Right ventricle myocardium inferior (tissue), 1 donor: ENCODE data around the gene KRTAP19-6. TPM values are rescaled to one million over a fixed set of nuclear protein-coding genes. Genes with fewer than 3 reads are reported as not detected.

Experiments
- total RNA-seq: library from RNA; stranded (reverse); fragmentation: NEBNext Ultra II Directional; extraction: Animal tissue kit (Norgen Biotek cat#: 25700); gene quantifications from one replicate; pipeline ENCODE4 v1.2.1, GENCODE V29; 2021
- donor health status: DM: no; HTN: yes; CAD: no; lungs with severe emphysema.

The KRTAP19-6 gene
- total RNA-seq, 1 donor from 2014 or later = not detected

Other genes starting within 250 kb of the KRTAP19-6 start
- not detected for gene KRTAP26-1, start 221.5 kb downstream of the KRTAP19-6 start, total RNA-seq
- not detected for gene KRTAP27-1, start 204.2 kb downstream of the KRTAP19-6 start, total RNA-seq
- gene KRTAP23-1, start 193.3 kb downstream of the KRTAP19-6 start, total RNA-seq = not detected
- gene KRTAP13-2, start 169.6 kb downstream of the KRTAP19-6 start, total RNA-seq = not detected
- not detected for gene KRTAP13-1, start 145.8 kb downstream of the KRTAP19-6 start, total RNA-seq
- gene KRTAP13-3, start 115.9 kb downstream of the KRTAP19-6 start, total RNA-seq = not detected
- gene KRTAP13-4, start 111.6 kb downstream of the KRTAP19-6 start, total RNA-seq = not detected
- not detected for gene KRTAP15-1, start 101.6 kb downstream of the KRTAP19-6 start, total RNA-seq
- gene KRTAP19-1, start 61.5 kb downstream of the KRTAP19-6 start, total RNA-seq = not detected
- not detected for gene KRTAP19-2, start 54.4 kb downstream of the KRTAP19-6 start, total RNA-seq
- not detected for gene KRTAP19-3, start 49.9 kb downstream of the KRTAP19-6 start, total RNA-seq
- gene KRTAP19-4, start 44.7 kb downstream of the KRTAP19-6 start, total RNA-seq = not detected
- not detected for gene KRTAP19-5, start 39.7 kb downstream of the KRTAP19-6 start, total RNA-seq
- not detected for gene KRTAP19-7, start 19.4 kb upstream of the KRTAP19-6 start, total RNA-seq
- gene KRTAP22-2, start 48.5 kb upstream of the KRTAP19-6 start, total RNA-seq = not detected
- gene KRTAP6-3, start 50.6 kb upstream of the KRTAP19-6 start, total RNA-seq = not detected
- not detected for gene KRTAP6-2, start 57.0 kb upstream of the KRTAP19-6 start, total RNA-seq
- gene KRTAP22-1, start 59.2 kb upstream of the KRTAP19-6 start, total RNA-seq = not detected
- gene KRTAP6-1, start 72.1 kb upstream of the KRTAP19-6 start, total RNA-seq = not detected
- not detected for gene KRTAP20-1, start 74.6 kb upstream of the KRTAP19-6 start, total RNA-seq
- gene KRTAP20-4, start 78.8 kb upstream of the KRTAP19-6 start, total RNA-seq = not detected
- gene KRTAP20-2, start 93.3 kb upstream of the KRTAP19-6 start, total RNA-seq = not detected
- gene KRTAP20-3, start 101.0 kb upstream of the KRTAP19-6 start, total RNA-seq = not detected
- not detected for gene KRTAP21-3, start 176.9 kb upstream of the KRTAP19-6 start, total RNA-seq
- gene KRTAP21-2, start 205.4 kb upstream of the KRTAP19-6 start, total RNA-seq = not detected
- not detected for gene KRTAP21-1, start 213.6 kb upstream of the KRTAP19-6 start, total RNA-seq